Measurements from ENCODE around the gene NTPCR. TPM values are rescaled to one million over a fixed set of nuclear protein-coding genes. Genes with fewer than 3 reads are reported as not detected.

Gene NTPCR
- polyA plus RNA-seq, 1 donor (not counting 4 experiments of a cell fraction or from before 2014, with no cell fraction given), result 40.0 TPM

GRCh38 chr1:232901255-232901654 is 49.2 kb upstream of the NTPCR start:
- no peak overlapping the region for H3K4me3 ChIP-seq (ENCODE audit: control insufficient read depth in 2 of 3, extremely low read depth in 1 of 3, insufficient read depth in 2 of 3, low read depth in 1 of 3, low read length in 3 of 3)
- no peak for FAIRE-seq

GRCh38 chr1:232902774-232903350 is 47.5 kb upstream of the NTPCR start:
- dilution Hi-C loops (cut with MboI; ENCODE audit: extremely low pct_ligation_motif_present, low sequenced_read_pairs), result no loop called here
- Histone ChIP-seq H3K27ac (ENCODE audit: control insufficient read depth, insufficient read depth, low read length) (no peak overlapping the region), H3K9me3 (ENCODE audit: control insufficient read depth, low read depth, low read length) (no peaks in the 10 kb centered on the region), H4K20me1 (ENCODE audit: control insufficient read depth, extremely low read depth, insufficient read depth, low read length) (no peaks in the 10 kb centered on the region), H3K9me1 (ENCODE audit: control insufficient read depth, extremely low read depth, insufficient read depth, low read length) (no peaks in the 10 kb centered on the region), H3K27me3 (ENCODE audit: control insufficient read depth, extremely low read depth, insufficient read depth, low read length) (no peaks in the 10 kb centered on the region), H3K4me1 (ENCODE audit: control insufficient read depth, extremely low read depth, insufficient read depth, low read length) (peaks cover 16% of the 10 kb centered on the region), H3K4me3 (ENCODE audit: control insufficient read depth in 2 of 3, extremely low read depth in 1 of 3, insufficient read depth in 2 of 3, low read depth in 1 of 3, low read length in 3 of 3) (no peak overlapping the region), H3K36me3 (ENCODE audit: control insufficient read depth in 2 of 2, extremely low read depth in 1 of 2, insufficient read depth in 2 of 2, low read length in 2 of 2) (no peaks in the 10 kb centered on the region), H3K79me2 (ENCODE audit: control insufficient read depth, insufficient read depth, low read length) (no peaks in the 10 kb centered on the region), H2AFZ (ENCODE audit: control insufficient read depth, low read length) (no peak overlapping the region), H3K4me2 (ENCODE audit: control insufficient read depth, extremely low read depth, insufficient read depth, low read depth, low read length) (no peak overlapping the region), H3K9ac (ENCODE audit: control insufficient read depth, extremely low read depth, insufficient read depth, low read length) (no peak overlapping the region)
- FAIRE-seq (no peak), DNase-seq (ENCODE audit: low read depth, low spot score) (no peak)
- TF ChIP-seq EZH2 (IDR thresholded peaks at IDR 0.05; ENCODE audit: low read length), result no peak

More at GRCh38 chr1:232901255-232901654, 49.2 kb upstream of the NTPCR start:
- Histone ChIP-seq H2AFZ (ENCODE audit: control insufficient read depth, low read length) (no peak overlapping the region), H3K9me3 (ENCODE audit: control insufficient read depth, low read depth, low read length) (no peaks in the 10 kb centered on the region), H3K4me1 (ENCODE audit: control insufficient read depth, extremely low read depth, insufficient read depth, low read length) (peaks cover 16% of the 10 kb centered on the region), H3K27ac (ENCODE audit: control insufficient read depth, insufficient read depth, low read length) (no peak overlapping the region), H3K27me3 (ENCODE audit: control insufficient read depth, extremely low read depth, insufficient read depth, low read length) (no peaks in the 10 kb centered on the region), H3K4me2 (ENCODE audit: control insufficient read depth, extremely low read depth, insufficient read depth, low read depth, low read length) (no peak overlapping the region), H3K79me2 (ENCODE audit: control insufficient read depth, insufficient read depth, low read length) (no peaks in the 10 kb centered on the region), H4K20me1 (ENCODE audit: control insufficient read depth, extremely low read depth, insufficient read depth, low read length) (no peaks in the 10 kb centered on the region), H3K36me3 (ENCODE audit: control insufficient read depth in 2 of 2, extremely low read depth in 1 of 2, insufficient read depth in 2 of 2, low read length in 2 of 2) (no peaks in the 10 kb centered on the region), H3K9me1 (ENCODE audit: control insufficient read depth, extremely low read depth, insufficient read depth, low read length) (no peaks in the 10 kb centered on the region), H3K9ac (ENCODE audit: control insufficient read depth, extremely low read depth, insufficient read depth, low read length) (no peak overlapping the region)
- dilution Hi-C loops (cut with MboI; ENCODE audit: extremely low pct_ligation_motif_present, low sequenced_read_pairs), result no loop called here
- DNase-seq (ENCODE audit: low read depth, low spot score), result no peak
- no peak for TF ChIP-seq EZH2 (IDR thresholded peaks at IDR 0.05; ENCODE audit: low read length)
- TF ChIP-seq CTCF (optimal IDR thresholded peaks at IDR 0.05 in 1 of 3, IDR thresholded peaks at IDR 0.05 in 1 of 3, conservative IDR thresholded peaks at IDR 0.05 in 1 of 3; ENCODE audit: extremely low read depth in 1 of 3, insufficient read depth in 2 of 3, low read length in 3 of 3), result no peak

- Histone ChIP-seq H3K27ac (ENCODE audit: control insufficient read depth, insufficient read depth, low read length) (no peak overlapping the region), H3K4me1 (ENCODE audit: control insufficient read depth, extremely low read depth, insufficient read depth, low read length) (peaks cover 16% of the 10 kb centered on the region), H2AFZ (ENCODE audit: control insufficient read depth, low read length) (no peak overlapping the region), H4K20me1 (ENCODE audit: control insufficient read depth, extremely low read depth, insufficient read depth, low read length) (no peaks in the 10 kb centered on the region), H3K79me2 (ENCODE audit: control insufficient read depth, insufficient read depth, low read length) (no peaks in the 10 kb centered on the region), H3K4me2 (ENCODE audit: control insufficient read depth, extremely low read depth, insufficient read depth, low read depth, low read length) (no peak overlapping the region), H3K4me3 (ENCODE audit: control insufficient read depth in 2 of 3, extremely low read depth in 1 of 3, insufficient read depth in 2 of 3, low read depth in 1 of 3, low read length in 3 of 3) (no peak overlapping the region), H3K36me3 (ENCODE audit: control insufficient read depth in 2 of 2, extremely low read depth in 1 of 2, insufficient read depth in 2 of 2, low read length in 2 of 2) (no peaks in the 10 kb centered on the region), H3K27me3 (ENCODE audit: control insufficient read depth, extremely low read depth, insufficient read depth, low read length) (no peaks in the 10 kb centered on the region), H3K9me1 (ENCODE audit: control insufficient read depth, extremely low read depth, insufficient read depth, low read length) (no peaks in the 10 kb centered on the region), H3K9me3 (ENCODE audit: control insufficient read depth, low read depth, low read length) (no peaks in the 10 kb centered on the region), H3K9ac (ENCODE audit: control insufficient read depth, extremely low read depth, insufficient read depth, low read length) (no peak overlapping the region)
- TF ChIP-seq EZH2 (IDR thresholded peaks at IDR 0.05; ENCODE audit: low read length) (no peak), CTCF (optimal IDR thresholded peaks at IDR 0.05 in 1 of 3, IDR thresholded peaks at IDR 0.05 in 1 of 3, conservative IDR thresholded peaks at IDR 0.05 in 1 of 3; ENCODE audit: extremely low read depth in 1 of 3, insufficient read depth in 2 of 3, low read length in 3 of 3) (no peak)
- DNase-seq (ENCODE audit: low read depth, low spot score) (no peak), FAIRE-seq (no peak)
- dilution Hi-C loops (cut with MboI; ENCODE audit: extremely low pct_ligation_motif_present, low sequenced_read_pairs), result no loop called here
These were observed 46.3 kb upstream of the NTPCR start for GRCh38 chr1:232904131-232904530.
